HG03354 (cell line): ENCODE data around the gene HDHD2.
"Not testable (repeated sequence)": the region's sequence is repeated elsewhere in the genome, so short reads cannot be mapped to it uniquely, and the experiment has no call there.

ENCODE experiments used
- ATAC-seq: cut with Tn5 transposase; IDR thresholded peaks from one replicate; pipeline ENCODE4 v1.9.1; 2021; ENCODE audit warnings: mild to moderate bottlenecking; ENCODE audit not compliant: unreplicated experiment, poor library complexity, severe bottlenecking

Gene HDHD2, protein sequence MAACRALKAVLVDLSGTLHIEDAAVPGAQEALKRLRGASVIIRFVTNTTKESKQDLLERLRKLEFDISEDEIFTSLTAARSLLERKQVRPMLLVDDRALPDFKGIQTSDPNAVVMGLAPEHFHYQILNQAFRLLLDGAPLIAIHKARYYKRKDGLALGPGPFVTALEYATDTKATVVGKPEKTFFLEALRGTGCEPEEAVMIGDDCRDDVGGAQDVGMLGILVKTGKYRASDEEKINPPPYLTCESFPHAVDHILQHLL

DNA sequence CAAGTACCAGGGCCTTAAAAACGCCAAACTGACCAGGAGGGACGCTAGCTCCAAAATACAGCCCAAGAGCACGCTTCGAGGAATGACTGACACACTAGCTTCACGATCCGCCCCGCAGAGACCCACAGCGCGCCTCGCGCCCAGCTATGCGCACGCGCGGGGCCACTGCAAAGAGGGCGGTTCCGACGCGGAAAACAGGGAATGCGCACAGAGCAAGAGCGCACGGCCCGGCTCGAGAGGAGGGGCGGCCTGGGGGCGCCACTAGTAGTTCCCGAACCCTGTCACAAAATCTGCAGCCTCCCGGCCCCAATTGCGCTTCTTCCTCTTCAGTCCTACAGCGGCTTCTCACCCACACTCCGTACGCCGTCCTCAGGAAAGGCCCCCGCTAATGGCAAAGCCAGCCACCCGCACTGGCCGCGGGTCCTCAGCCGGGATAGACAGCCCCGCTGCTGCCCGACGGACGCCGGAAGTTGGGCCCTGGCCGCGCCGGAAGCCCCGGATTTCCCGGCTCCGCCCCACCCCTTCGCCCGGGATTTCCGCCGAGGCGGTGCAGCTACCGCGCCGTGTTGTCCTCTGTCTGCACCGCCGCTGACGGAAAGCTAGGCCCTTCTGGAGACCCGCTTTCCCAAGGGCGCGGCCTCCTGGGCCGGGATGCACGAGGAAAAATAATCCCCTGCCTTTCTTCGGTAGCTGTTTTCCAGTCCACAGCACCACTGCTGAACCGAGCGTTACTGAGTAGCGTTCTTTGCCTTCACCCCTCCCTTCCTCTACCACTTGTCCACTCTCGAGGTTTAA is at the start of gene HDHD2:
Gene HDHD2 (minus strand): TSS at position 472 of the 795 bp plus-strand sequence. CDS start 14,061 bp downstream, outside the sequence.
- ATAC-seq, result peak; percentile 89

DNA sequence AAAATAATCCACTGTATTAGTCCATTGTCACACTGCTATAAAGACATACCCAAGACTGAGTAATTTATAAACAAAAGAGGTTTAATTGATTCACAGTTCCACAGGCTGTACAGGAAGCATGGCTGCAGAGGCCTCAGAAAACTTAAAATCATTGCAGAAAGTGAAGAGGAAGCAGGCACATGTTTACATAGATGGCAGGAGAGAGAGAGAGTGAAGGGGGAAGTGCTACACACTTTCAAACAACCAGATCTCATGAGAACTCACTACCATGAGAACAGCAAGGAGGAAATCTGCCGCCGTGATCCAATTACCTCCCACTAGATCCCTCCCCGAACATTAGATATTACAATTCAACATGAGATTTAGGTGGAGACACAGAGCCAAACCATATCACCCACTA is 45.7 kb upstream of the HDHD2 start:
- ATAC-seq, result not testable (repeated sequence)

DNA sequence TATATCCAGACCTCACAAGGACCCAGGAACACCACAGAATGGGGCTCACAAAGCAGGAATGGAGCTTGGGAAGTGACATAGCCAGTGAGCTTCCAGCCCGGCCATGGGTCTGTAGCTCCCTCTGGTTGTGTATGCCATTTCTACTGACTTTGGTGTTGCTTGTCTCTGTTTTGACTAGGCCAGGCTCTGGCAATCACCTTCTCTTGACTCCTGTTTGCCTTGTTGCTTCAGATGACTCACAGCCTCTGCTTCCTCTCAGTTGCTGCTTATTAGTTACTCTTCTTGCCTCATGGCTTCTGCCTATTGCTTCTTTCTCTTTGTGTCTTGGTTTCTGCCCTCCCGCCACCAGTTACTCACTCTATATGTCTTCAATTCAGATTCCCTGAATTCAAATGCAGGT is 41.7 kb upstream of the HDHD2 start:
- ATAC-seq, result no peak

DNA sequence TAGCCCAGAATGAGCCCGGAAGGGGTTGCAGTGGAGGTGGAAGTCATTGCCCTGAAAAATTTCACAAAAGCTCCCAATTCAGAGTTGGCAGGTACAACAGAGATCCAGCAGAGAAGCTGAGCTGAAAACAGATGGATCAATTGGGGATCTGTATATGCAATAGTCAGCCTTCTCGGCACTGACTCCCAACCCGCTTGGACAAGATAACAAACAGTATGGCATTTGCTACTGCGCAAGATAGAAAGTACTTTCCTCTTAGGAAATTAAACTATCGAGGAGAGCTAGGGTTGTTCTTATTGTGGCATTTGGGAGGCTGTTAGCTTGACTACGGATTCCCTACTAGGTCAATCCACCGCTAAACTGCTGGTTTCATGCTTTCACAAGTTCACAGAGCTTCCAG is 37.4 kb upstream of the HDHD2 start:
- ATAC-seq, result no peak

DNA sequence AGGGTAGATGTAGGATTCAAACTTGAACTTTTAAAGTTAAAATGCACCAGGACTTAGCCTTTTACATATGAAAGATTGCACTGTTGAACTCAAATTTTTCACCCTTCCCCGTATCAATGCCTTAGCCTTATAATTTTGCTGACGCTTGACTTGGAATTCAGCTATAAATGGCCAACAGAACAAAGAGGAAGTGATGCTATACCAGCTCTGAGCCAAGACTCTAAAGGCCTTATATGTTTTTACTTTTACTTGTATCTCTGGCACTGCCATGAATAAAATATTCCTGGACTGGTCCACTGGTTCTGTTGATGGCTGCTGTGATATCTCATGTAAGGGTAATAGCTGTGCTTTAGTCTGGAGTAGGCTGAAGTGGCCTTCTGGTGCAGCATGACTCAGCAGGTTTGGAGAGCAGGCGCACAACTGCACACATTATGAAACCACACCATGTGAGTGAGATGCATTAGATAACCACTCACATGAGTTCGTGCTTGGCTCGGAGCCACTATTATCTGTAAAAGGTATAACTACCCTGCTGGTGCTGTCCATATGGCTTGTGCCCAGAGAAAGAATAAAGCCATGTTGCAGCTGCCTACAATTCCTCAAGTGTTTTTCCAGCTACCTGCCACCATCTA is 34.2 kb upstream of the HDHD2 start:
- no peak for ATAC-seq

DNA sequence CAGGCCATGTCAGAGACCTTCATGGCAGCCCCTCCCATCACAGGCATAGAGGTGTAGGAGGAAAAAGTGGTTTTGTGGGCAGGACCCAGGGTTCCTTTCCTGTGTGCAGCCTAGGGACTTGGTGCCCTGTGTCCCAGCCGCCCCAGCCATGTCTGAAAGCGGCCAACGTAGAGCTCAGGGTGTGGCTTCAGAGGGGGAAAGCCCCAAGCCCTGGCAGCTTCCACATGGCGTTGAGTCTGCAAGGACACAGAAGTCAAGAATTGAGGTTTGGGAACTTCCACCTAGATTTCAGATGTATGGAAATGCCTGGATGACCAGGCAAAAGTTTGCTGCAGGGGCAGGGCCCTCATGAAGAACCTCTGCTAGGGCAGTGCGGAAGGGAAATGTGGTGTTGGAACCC is 31.9 kb upstream of the HDHD2 start:
- ATAC-seq, result not testable (repeated sequence)

DNA sequence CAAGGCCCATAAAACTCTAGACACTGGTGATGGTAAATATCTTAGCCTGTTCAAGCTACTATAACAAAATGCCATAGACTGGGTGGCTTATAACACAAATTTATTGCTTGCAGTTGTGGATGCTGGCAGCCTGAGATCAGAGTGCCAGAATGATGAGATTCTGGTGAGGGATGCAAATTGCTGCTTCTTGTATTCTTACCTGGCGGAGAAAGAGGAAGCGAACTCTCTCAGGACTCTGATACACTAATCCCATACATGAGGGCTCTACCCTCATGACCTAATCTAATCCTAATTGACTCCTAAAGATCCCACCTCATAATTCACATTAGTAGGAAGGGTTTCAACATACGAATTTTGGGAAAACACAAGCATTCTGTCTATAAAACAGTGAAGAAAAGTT is 30.5 kb upstream of the HDHD2 start:
- ATAC-seq, result no peak

DNA sequence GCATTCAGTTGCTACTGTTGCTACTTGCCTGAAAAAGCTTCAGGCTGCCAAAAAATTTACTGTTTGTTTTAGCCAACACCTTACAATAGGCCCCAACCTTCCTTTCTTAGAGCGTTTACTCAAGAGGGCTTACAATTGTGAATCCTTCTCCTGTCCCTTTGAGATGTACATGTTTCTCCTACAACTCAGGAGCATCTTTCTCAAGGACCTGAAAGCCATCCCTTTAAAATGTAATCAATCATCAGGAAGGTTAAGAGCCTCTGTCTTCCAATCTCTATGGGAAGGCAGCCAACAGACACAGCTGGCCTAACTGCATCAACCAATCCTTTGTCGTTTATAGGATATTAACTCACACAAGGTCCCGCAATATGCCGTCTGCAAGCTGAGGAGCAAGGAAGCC is 29.2 kb upstream of the HDHD2 start:
- no peak for ATAC-seq

DNA sequence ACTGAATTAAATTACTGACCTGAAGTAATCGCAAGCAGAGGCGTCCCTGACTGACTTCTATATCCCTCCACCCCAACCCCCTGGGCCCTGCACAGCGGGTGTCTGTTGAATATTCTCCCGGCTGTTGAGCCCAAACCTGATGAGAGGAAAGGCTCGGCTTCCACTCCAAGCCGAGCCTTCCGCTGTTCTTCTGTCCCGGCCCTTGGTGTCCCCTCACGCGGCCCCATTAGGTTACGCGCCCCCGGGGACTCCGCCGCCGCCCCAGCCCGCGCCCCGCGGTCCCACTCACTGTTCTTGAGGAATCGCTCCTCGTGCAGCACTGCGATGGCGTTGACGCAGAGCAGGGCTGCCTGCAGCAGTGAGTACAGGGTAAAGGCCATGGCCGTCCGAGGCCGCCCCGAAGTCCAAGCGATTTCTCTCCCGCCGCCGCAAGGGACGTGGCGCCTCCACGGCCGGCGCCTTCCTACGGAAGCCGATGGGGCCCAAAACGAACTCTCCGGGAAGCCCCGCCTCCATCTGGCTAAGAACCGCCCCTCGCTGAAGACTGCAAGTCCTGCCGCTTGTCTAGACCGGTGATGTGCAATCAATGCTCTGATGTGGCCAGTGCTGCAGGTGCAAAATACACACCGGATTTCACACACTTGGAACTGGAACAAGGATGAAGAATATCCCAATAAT is 25.7 kb upstream of the HDHD2 start, which contains the start of gene IER3IP1:
Gene IER3IP1 (minus strand): TSS at position 467 of the 678 bp plus-strand sequence. CDS start 87 bp downstream, at position 380.
- peak; percentile 88 for ATAC-seq

DNA sequence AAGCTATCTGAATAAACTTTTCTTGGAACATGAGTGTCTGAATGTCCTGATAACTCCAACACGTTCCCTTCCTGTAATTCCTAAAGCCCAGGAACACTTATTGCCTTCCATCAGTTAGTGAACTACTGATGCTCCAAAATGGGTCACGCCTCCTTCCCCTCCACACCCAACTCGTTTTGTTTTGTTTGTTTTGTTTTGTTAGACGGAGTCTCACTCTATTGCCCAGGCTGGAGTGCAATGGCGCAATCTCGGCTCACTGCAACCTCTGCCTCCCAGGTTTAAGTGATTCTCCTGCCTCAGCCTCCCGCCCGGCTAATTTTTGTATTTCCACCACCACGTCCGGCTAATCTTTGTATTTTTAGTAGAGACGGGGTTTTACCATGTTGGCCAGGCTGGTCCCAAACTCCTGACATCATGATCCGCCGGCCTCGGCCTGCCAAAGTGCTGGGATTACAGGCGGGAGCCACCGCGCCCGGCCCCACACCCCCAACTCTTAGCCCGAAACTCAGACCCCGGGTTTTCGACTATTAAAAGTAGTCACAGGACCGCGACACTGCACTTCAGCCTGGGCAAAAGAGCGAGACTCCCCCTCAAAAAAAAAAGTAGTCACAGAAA is 25.1 kb upstream of the HDHD2 start:
- ATAC-seq, result peak; percentile 32

DNA sequence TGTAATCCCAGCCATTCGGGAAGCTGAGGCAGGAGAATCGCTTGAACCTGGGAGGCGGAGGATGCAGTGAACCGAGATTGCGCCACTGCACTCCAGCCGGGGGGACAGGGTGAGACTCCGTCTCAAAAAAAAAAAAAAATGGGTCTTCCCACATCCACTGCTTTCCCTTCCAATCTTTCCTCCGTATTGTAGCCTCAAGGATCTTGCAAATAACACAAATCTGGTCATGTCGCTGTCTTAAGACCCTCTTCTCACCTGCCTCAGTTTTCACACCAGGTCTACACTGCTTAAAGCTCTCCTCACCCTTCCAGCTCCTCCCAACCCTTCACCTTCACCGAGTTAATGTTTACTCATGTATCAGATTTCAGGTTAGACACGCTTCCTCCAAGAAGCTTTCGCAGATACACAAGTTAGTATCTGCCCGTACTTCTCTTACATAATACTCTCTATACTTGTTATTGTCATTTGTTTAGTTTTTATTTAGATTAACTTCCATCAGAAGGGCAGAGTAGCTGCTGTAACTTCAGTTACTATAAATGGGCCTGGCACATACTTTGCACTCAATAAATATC is 24.3 kb upstream of the HDHD2 start:
- no peak for ATAC-seq

DNA sequence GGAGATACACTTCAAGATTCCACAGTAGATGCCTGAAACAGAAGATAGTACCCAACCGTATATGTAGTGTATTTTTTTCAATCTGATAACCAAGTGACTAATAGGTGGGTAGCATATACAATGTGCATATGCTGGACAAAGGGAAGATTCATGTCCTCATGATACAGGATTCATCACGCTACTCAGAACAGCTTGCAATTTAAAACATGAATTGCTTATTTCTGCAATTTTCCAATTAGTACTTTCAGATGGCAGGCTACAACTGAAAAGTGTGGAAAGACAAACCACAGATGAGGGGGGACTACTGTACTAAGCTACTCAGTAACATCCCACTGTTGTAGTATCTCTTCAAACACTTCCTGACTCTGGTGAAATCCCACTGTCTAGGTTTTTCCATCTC is 22.2 kb upstream of the HDHD2 start:
- ATAC-seq, result no peak

DNA sequence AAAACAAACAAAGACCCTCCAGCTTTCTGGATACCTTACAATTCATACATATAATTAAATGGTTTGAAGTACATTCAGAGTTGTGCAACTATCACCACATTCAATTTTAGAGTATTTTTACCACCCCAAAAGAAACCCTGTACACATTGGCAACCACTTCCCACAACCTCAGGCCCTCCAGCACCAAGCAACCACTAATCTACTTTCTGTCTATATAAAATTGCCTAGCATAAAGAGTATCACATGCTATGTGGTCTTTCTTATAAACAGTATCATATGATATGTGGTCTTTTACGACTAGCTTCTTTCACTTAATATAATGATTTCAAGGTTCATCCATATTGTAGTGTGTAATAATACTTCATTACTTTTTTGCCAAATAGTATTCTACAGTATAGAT is 18.6 kb upstream of the HDHD2 start:
- ATAC-seq, result no peak

DNA sequence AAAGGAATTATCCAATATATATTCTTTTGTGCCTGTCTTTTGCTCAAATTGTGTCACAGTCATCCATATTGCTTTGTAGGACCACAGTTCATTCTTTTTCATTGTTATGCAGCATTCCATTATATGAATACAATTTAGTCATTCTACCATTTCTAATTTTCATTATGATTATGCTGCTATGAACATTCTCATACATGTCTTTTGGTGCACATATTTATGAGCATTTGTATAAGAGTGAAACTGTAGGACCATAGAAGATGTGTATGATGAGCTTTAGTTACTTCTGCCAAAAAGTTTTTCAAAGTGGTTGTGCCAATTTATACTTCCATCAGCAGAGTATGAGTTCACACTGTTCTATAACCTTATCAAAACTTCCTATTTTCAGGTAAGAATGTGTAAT is 18.2 kb upstream of the HDHD2 start:
- no peak for ATAC-seq

DNA sequence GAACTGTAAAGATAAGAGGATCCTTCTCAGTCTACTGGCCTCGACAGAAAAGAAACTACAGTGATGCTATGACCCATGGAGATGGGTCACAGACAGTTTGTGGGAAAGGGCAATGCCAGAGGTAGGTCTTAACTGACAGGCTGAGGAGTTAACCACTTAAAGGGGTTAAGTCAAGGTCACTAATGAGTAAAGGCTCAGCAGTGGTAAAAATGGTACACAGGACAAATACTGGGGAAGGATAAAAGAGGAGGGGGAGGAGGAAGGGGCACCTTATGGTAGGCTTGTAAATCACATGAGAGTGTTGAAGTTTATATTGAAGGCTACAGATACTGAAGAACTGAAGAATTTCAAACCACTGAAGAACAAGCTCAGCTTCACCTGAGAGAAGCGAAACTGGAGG is 16.0 kb upstream of the HDHD2 start:
- ATAC-seq, result no peak

DNA sequence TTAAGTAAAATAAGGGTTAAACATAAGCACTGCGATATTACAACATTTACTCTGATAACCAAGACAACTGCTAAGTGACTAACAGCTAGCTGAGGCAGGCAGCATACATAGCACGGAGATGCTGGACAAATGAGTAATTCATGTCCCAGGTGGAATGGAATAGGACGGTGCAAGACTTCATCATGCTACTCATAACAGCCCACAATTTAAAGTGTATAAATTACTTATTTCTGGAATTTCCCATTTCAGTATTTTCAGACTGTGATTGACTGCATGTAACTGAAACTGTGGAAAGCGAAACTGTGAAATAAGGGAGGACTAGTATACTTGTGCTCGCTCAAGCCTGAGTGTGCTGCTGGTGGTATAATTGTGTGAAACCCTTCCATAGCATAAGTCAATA is 12.9 kb upstream of the HDHD2 start:
- peak; percentile 90 for ATAC-seq

DNA sequence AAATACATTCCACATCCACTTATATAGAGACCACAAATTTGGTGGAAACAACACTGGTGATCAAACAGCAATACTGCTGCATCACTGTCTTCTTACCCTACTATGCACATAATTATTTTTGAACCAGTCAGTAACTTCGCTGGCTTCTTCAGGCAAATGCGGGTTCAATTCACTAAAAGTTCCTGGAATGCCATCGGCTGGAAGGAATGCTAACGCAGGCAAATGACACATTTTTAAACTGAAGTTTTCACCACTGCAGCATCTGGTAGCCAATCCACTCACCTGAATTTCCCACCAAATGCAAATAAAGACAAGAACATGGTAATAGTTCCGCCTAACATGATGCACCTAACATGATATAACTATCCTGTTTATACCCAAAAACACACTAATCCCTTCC is 10.0 kb upstream of the HDHD2 start:
- ATAC-seq, result no peak

DNA sequence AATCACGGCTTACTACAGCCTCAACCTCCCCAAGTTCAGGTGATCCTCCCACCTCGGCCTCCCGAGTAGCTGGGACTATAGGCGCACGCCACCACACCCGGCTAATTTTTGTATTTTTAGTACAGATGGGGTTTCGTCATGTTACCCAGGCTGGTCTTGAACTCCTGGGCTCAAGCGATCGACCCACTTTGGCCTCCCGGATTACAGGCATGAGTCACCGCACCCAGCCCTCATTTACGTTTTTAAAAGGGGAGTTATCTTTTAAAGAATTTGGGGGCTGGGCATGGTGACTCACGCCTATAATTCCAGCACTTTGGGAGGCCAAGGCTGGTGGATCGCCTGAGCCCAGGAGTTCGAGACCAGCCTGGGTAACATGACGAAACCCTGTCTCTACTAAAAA is 8.1 kb upstream of the HDHD2 start:
- ATAC-seq, result not testable (repeated sequence)

DNA sequence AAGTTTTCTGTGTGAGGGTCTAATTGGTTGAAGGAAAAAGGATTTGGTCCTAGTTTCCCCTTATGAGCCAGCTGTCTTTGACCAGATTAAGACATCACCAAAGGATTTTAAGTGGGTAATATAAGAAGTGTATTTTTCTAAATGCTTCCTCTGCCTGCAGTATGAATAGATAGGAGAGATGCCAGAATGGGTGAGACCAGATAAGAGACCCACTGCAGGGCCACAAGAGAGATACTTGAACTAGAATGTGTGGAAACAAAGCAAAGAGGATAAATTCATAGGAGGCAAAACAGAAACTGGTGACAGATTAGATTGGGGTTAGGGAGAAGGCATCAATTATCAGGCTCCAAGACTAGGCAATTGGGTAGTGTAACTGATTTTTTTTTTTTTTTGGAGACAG is 1.1 kb upstream of the HDHD2 start:
- ATAC-seq, result no peak
